ENCODE measurements around the gene COPS7A.

Gene COPS7A

DNA sequence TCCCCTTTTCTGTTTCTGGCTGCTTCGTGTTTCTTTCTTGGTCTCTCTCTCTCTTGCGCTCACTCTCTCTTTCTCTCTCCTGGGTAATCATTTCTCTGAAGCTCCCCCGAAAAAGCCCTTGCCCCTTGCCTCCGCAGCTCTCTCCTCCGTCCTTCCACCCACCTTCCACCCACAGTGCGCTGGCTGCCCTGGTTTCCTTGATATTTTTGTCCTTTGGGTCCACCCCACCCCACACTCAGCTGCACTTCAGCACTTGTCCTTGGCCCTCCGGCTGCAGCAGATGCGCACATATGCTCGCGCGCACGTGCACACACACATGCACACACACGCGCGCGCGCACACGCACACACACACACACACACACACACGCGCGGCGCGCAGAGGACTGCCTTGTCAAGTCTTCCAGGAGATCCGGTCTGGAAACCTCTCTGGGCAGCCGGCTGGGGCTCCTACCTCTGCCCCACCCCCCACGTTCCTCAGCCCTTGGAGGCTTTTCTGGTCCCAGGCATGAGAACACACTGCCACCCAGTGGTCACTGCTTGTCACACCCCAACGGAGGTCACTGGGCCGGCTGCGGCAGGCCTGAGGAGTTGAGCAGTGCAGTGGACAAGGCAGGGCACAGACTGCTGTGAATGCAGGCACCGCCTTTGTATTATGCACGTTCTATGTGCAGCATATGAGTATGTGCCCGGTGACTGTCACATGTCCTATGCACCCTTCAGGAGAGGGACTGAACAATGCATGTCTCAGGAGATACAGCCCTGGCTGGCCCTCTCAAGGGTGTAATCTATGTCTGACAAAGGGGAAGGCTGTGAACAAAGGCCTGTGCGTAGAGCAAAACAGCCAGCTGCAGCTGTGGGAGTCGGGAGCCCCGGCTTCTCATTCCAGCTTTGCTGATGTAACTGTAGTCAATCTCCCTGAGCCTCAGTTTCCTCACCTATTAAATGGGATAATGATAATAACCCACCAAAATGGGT is 55.0 kb downstream of the COPS7A start:
- Histone ChIP-seq H3K36me3 (ENCODE audit: control insufficient read depth, insufficient read depth, low read length) (peaks cover 26% of the 10 kb centered on the region), H3K27ac (ENCODE audit: low read depth, low read length, severe bottlenecking) (peak overlapping the region; percentile 66), H3K9me3 (ENCODE audit: control insufficient read depth, low read length) (no peaks in the 10 kb centered on the region), H3K4me1 (ENCODE audit: control insufficient read depth, insufficient read depth, low read length, poor library complexity, severe bottlenecking) (peaks cover 9% of the 10 kb centered on the region), H3K4me3 (ENCODE audit: extremely low read depth, insufficient read depth, low read length, poor library complexity, severe bottlenecking) (peak overlapping the region; percentile 21)
- WGBS, 2 experiments (ENCODE audit: insufficient coverage in 2 of 2): 7 to 8% methylated on average over 14 to 17 of the region's 35 CpGs

DNA sequence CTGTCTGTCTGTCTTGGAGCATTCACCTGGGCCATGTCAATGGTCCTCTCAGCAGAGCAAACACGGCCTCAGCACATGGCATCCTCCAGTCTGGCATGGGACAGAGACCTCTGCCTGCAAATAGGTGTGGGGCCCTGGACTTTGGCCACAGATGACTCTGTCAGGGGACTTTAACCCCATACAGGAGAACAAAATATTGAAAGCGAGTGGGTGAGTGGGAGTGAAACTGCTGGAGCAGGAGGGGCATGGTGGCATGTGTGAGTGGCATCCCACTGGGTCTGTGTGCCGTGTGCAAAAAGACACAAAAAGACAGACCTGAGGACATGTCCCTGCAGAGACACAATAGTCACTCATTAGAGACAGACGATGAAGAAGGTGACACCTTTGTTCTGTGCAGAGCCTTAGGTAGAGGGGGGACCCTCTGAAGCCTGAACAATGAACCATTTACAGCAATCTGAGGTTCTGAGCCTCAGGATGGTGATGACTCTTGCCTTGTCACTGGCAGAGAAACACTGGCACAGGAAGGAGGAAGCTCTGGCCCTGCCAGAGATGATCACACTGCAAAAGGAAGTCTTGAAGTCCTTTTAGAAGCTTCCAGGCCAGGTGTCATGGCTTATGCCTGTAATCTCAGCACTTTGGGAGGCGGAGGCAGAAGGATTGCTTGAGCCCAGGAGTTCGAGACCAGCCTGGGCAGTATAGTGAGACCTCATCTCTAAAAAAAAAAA is 56.0 kb downstream of the COPS7A start:
- 78 to 85% methylated on average over 5 to 6 of the region's 6 CpGs for WGBS, 2 experiments (ENCODE audit: insufficient coverage in 2 of 2)
- peaks cover 9% of the 10 kb centered on the region for H3K4me1 ChIP-seq (ENCODE audit: control insufficient read depth, insufficient read depth, low read length, poor library complexity, severe bottlenecking)
- H3K4me3 ChIP-seq (ENCODE audit: extremely low read depth, insufficient read depth, low read length, poor library complexity, severe bottlenecking): no peak overlapping the region
- H3K27ac ChIP-seq (ENCODE audit: low read depth, low read length, severe bottlenecking): no peak overlapping the region
- peaks cover 21% of the 10 kb centered on the region for H3K36me3 ChIP-seq (ENCODE audit: control insufficient read depth, insufficient read depth, low read length)
- H3K9me3 ChIP-seq (ENCODE audit: control insufficient read depth, low read length): no peaks in the 10 kb centered on the region

DNA sequence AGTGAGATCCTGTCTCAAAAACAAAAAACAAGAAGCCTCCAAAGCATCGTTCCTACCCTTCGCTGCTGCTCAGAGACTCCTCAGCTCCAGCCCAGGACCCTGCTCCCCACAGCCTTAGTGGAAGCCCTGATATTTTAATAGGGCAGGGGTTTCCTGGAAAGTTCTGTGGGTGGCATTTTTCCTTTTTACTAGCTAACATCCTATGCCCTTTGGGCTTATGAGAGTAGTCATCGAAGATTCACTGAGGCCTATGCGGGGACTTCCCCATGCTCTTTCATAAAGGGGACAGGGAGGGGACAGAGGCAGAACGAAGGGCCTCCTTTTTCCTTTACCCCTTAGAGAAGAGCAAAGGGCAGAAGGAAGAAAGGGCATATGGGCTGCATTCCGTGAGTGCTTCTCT is 56.7 kb downstream of the COPS7A start:
- no peak overlapping the region for H3K27ac ChIP-seq (ENCODE audit: low read depth, low read length, severe bottlenecking)
- H3K4me3 ChIP-seq (ENCODE audit: extremely low read depth, insufficient read depth, low read length, poor library complexity, severe bottlenecking): no peak overlapping the region
- peaks cover 14% of the 10 kb centered on the region for H3K36me3 ChIP-seq (ENCODE audit: control insufficient read depth, insufficient read depth, low read length)
- H3K4me1 ChIP-seq (ENCODE audit: control insufficient read depth, insufficient read depth, low read length, poor library complexity, severe bottlenecking): peaks cover 9% of the 10 kb centered on the region
- no peaks in the 10 kb centered on the region for H3K9me3 ChIP-seq (ENCODE audit: control insufficient read depth, low read length)
- 65 to 67% methylated on average over 1 to 2 of the region's 6 CpGs for WGBS, 2 experiments (ENCODE audit: insufficient coverage in 2 of 2)
